Measurements from ENCODE around the gene BTLA. TPM values are rescaled to one million over a fixed set of nuclear protein-coding genes. Genes with fewer than 3 reads are reported as not detected.

Gene BTLA
- polyA plus RNA-seq, 1 experiment: not detected

DNA sequence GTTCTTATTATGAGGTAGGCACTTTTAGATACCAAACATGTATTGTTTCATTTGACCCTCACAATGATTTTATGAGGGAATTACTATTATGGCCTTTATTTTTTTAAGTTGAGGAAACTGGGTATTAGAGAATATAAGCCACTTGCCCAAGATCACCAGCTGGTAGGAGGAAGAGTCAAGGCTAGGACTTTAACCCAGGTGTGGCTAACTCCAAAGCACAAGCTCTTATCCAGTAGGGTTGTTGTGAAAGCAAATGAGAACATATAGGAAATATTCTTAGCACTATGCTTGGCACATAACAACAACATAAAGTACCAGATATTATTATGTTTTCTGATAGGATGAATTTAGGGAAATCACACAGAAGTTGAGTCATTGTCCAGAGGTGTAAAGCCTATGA is 7.9 kb downstream of the BTLA start:
- ChIA-PET CTCF (no interaction called here), POLR2A (no interaction called here)
- TF ChIP-seq, protein P1, sequence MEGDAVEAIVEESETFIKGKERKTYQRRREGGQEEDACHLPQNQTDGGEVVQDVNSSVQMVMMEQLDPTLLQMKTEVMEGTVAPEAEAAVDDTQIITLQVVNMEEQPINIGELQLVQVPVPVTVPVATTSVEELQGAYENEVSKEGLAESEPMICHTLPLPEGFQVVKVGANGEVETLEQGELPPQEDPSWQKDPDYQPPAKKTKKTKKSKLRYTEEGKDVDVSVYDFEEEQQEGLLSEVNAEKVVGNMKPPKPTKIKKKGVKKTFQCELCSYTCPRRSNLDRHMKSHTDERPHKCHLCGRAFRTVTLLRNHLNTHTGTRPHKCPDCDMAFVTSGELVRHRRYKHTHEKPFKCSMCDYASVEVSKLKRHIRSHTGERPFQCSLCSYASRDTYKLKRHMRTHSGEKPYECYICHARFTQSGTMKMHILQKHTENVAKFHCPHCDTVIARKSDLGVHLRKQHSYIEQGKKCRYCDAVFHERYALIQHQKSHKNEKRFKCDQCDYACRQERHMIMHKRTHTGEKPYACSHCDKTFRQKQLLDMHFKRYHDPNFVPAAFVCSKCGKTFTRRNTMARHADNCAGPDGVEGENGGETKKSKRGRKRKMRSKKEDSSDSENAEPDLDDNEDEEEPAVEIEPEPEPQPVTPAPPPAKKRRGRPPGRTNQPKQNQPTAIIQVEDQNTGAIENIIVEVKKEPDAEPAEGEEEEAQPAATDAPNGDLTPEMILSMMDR (IDR thresholded peaks at IDR 0.05; ENCODE audit: low read depth, low read length): no peak
- no peak for DNase-seq (ENCODE audit: low read depth, low spot score)
- Histone ChIP-seq H3K9me3 (ENCODE audit: control insufficient read depth, insufficient read depth, low read length) (no peaks in the 10 kb centered on the region), H3K27me3 (ENCODE audit: control insufficient read depth, insufficient read depth, low read length) (peaks cover 3% of the 10 kb centered on the region), H3K27ac (ENCODE audit: low read depth, low read length) (no peak overlapping the region), H3K4me3 (ENCODE audit: low read depth, low read length) (no peak overlapping the region)

DNA sequence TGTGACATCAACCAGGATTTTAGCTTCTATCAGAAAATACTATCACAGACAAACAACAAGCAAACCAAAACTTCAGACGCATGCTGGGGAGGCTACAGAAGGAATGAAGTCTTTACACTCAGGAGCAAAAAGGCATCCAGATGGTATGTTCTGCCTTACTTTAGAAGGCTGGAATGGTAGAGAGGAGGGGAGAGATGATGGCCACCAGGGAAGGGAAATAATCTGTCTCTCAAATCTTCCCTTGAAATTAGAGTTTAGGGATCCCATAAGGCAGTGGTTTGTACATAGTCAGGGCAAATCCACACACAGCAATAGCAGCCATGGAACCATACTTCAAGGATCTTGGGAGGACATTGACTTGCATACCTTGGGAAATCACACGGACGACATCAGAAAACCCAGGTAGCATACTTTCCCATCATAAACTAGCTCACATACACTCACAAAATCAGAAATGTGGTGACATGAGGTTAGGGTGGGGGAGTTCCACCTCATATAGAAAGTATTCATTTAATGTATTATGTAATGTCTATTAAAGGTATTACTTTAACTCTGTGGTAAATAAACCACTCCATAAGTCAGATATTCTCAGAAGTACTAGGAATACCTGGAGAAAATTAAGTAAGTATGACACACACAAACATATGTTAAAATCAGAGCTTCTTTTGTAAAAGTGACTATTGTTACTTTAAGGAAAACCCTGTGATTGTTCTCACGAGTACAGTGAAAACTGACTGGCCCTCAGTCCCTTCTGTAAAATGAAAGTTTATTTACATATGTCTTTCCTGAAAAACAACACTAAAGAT is 9.4 kb downstream of the BTLA start:
- TF ChIP-seq, protein P1 (IDR thresholded peaks at IDR 0.05; ENCODE audit: low read depth, low read length): no peak
- DNase-seq (ENCODE audit: low read depth, low spot score): no peak
- Histone ChIP-seq H3K27ac (ENCODE audit: low read depth, low read length) (no peak overlapping the region), H3K4me3 (ENCODE audit: low read depth, low read length) (no peak overlapping the region), H3K9me3 (ENCODE audit: control insufficient read depth, insufficient read depth, low read length) (no peaks in the 10 kb centered on the region), H3K27me3 (ENCODE audit: control insufficient read depth, insufficient read depth, low read length) (peaks cover 2% of the 10 kb centered on the region)
- ChIA-PET POLR2A (no interaction called here), CTCF (no interaction called here)

DNA sequence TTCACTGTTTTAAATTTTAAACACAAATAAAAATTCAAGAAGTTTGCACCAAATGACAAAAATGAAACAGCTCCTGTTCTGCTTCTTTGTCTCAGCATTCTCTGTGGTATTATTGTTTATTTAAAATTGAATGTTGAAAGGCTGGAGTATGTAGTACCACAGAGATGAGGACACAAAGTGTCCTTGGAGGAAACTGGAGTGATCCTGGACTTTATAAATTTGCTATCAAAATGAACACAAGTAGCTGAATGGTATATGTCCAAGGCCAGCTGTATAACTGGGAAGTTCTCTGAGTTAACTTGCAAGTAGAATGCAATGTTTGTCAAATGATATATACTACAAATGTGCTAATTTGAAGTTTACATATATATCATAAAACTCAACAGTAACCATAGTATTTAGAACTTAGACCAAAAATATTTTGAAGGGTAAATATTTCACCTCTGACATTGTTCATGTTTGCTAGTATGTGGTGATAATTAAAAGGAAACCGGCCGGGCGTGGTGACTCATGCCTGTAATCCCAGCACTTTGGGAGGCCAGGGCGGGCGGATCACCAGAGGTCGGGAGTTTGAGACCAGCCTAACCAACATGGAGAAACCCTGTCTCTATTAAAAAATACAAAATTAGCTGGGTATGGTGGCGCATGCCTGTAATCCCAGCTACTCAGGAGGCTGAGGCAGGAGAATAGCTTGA is 12.3 kb downstream of the BTLA start:
- no peak overlapping the region for H3K27ac ChIP-seq (ENCODE audit: low read depth, low read length)
- TF ChIP-seq, protein P1 (IDR thresholded peaks at IDR 0.05; ENCODE audit: low read depth, low read length): no peak
- H3K9me3 ChIP-seq (ENCODE audit: control insufficient read depth, insufficient read depth, low read length): no peaks in the 10 kb centered on the region
- POLR2A ChIA-PET: no interaction called here
- DNase-seq (ENCODE audit: low read depth, low spot score): no peak
- CTCF ChIA-PET: no interaction called here
- H3K27me3 ChIP-seq (ENCODE audit: control insufficient read depth, insufficient read depth, low read length): peaks cover 2% of the 10 kb centered on the region
- no peak overlapping the region for H3K4me3 ChIP-seq (ENCODE audit: low read depth, low read length)

DNA sequence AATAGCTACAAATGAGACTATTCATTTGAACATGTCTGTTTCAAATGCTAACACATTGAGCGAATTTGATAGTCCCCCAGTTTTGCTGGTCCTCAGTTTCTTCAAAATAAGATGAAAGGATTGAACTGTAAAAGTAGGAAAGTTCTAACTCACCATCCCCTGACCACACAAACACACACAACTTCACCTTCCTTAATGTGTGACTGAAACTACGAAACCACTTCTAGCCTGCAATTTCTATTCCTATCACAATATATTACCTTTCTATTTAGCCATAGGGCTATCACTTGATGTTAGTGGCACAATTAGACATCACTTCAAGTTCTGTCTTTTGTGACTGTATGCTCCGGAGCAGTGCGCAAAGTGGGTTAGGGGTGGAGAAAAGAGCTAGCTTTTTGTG is 14.9 kb downstream of the BTLA start:
- no peaks in the 10 kb centered on the region for H3K9me3 ChIP-seq (ENCODE audit: control insufficient read depth, insufficient read depth, low read length)
- POLR2A ChIA-PET: no interaction called here
- DNase-seq (ENCODE audit: low read depth, low spot score): no peak
- peaks cover 4% of the 10 kb centered on the region for H3K27me3 ChIP-seq (ENCODE audit: control insufficient read depth, insufficient read depth, low read length)
- CTCF ChIA-PET: interaction anchor here (0.7 kb wide), 1 partner anchor 1093 kb away, joined by 3 read pairs; no protein-coding TSS in a partner anchor
- H3K27ac ChIP-seq (ENCODE audit: low read depth, low read length): no peak overlapping the region
- H3K4me3 ChIP-seq (ENCODE audit: low read depth, low read length): no peak overlapping the region
- TF ChIP-seq, protein P1 (IDR thresholded peaks at IDR 0.05; ENCODE audit: low read depth, low read length): no peak

DNA sequence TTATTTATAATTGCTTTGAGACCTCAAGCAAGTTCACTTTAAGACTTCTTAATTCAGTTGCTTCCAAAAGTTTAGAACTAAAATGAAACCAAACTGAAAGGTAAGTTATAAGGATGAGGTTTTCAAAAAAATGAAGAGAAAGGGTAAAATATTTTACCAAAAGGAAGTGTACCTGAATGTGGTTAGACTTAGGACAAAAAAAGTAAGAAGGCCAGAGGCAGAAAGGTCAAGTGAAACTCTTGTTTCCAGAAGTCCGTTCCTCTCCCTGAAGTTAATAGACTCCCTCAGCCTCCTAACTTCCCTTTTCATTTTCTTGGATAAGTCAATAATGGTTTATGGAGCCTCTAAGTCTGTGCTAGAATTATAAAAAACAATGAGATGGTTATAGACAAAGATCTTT is 16.6 kb downstream of the BTLA start:
- no peak overlapping the region for H3K4me3 ChIP-seq (ENCODE audit: low read depth, low read length)
- H3K27ac ChIP-seq (ENCODE audit: low read depth, low read length): no peak overlapping the region
- no peak for DNase-seq (ENCODE audit: low read depth, low spot score)
- CTCF ChIA-PET: no interaction called here
- peaks cover 4% of the 10 kb centered on the region for H3K27me3 ChIP-seq (ENCODE audit: control insufficient read depth, insufficient read depth, low read length)
- TF ChIP-seq, protein P1 (IDR thresholded peaks at IDR 0.05; ENCODE audit: low read depth, low read length): no peak
- POLR2A ChIA-PET: no interaction called here
- no peaks in the 10 kb centered on the region for H3K9me3 ChIP-seq (ENCODE audit: control insufficient read depth, insufficient read depth, low read length)
